IMR-90 (cell line): ENCODE measurements around the gene CYS1. TPM values are rescaled to one million over a fixed set of nuclear protein-coding genes. Genes with fewer than 3 reads are reported as not detected.
A peak's percentile ranks its signal among the peaks of the same experiment; 100 is the strongest.

Experiments used
- ATAC-seq: fragments of 200-7000 bp; cut with Tn5 transposase; 2 replicates; pipeline ENCODE4 v1.9.1; 2020; ENCODE audit warnings: low read depth, mild to moderate bottlenecking, moderate library complexity
- BruUV-seq: library from RNA; stranded (reverse); fragments of 400-500 nt; replicated peaks from 2 replicates; lab custom pipeline; 2021; lab: Mats Ljungman, UMichigan
- CTCF ChIA-PET: fragments of 300-600 bp; formaldehyde crosslinking; extraction: SDS; loops from one replicate; lab custom pipeline; 2021; ENCODE audit warnings: antibody characterized with exemption; lab: Yijun Ruan, JAX
- POLR2A ChIA-PET: fragments of 300-600 bp; sonication (Branson Sonifier 250); formaldehyde crosslinking; loops from one replicate; lab custom pipeline; 2022; ENCODE audit warnings: antibody characterized with exemption; ENCODE audit not compliant: unreplicated experiment; lab: Charles Lee
- DNase-seq: peaks from one replicate; pipeline ENCODE4 v3.0.0; 2013
- H2AFZ ChIP-seq: replicated peaks from 2 replicates; pipeline ENCODE3; 2013; ENCODE audit warnings: low read length, mild to moderate bottlenecking; ENCODE audit not compliant: poor library complexity
- H2AK5ac ChIP-seq: 2 replicates; pipeline ENCODE4 v1.6.1; 2013; ENCODE audit warnings: low read depth, low read length, inconsistent platforms
- H2AK9ac ChIP-seq: replicated peaks from 2 replicates; pipeline ENCODE3; 2013; ENCODE audit warnings: mild to moderate bottlenecking, low read depth, low read length, moderate library complexity; ENCODE audit not compliant: poor library complexity
- H2BK120ac ChIP-seq: 2 replicates; pipeline ENCODE4 v1.6.1; 2013; ENCODE audit warnings: low read depth, low read length, inconsistent platforms
- H2BK15ac ChIP-seq: 3 replicates; pipeline ENCODE4 v1.6.1; 2013; ENCODE audit warnings: low read depth, low read length, inconsistent platforms
- H2BK20ac ChIP-seq: 2 replicates; pipeline ENCODE4 v1.6.1; 2013; ENCODE audit warnings: low read depth, mild to moderate bottlenecking, inconsistent platforms, low read length, moderate library complexity
- H2BK5ac ChIP-seq: 2 replicates; pipeline ENCODE4 v1.6.1; 2013; ENCODE audit warnings: mild to moderate bottlenecking, low read depth, low read length, inconsistent platforms; ENCODE audit not compliant: poor library complexity, severe bottlenecking
- H3K14ac ChIP-seq: replicated peaks from 2 replicates; pipeline ENCODE4 v1.6.1; 2013; ENCODE audit warnings: low read depth, low read length, inconsistent platforms
- H3K18ac ChIP-seq: 2 replicates; pipeline ENCODE4 v1.6.1; 2013; ENCODE audit warnings: low read depth, low read length, control low read depth
- H3K23ac ChIP-seq: 2 replicates; pipeline ENCODE4 v1.6.1; 2013; ENCODE audit warnings: low read depth, low read length, inconsistent platforms
- H3K27ac ChIP-seq: 2 replicates; pipeline ENCODE4 v1.5.1; 2013; ENCODE audit warnings: mild to moderate bottlenecking, control low read depth, low read length; ENCODE audit not compliant: insufficient read depth
- H3K27me3 ChIP-seq: 2 replicates; pipeline ENCODE4 v1.6.1; 2013; ENCODE audit warnings: low read length; ENCODE audit not compliant: control insufficient read depth, insufficient read depth
- H3K36me3 ChIP-seq: 2 replicates; pipeline ENCODE4 v1.6.1; 2013; ENCODE audit warnings: low read length, mixed read lengths; ENCODE audit not compliant: control insufficient read depth, insufficient read depth
- H3K4ac ChIP-seq: 2 replicates; pipeline ENCODE4 v1.6.1; 2013; ENCODE audit warnings: low read depth, low read length, inconsistent platforms
- H3K4me1 ChIP-seq: 2 replicates; pipeline ENCODE4 v1.6.1; 2013; ENCODE audit warnings: low read length, mixed read lengths; ENCODE audit not compliant: control insufficient read depth, insufficient read depth
- H3K4me2 ChIP-seq: 2 replicates; pipeline ENCODE4 v1.6.1; 2013; ENCODE audit warnings: low read depth, mild to moderate bottlenecking, control low read depth, low read length, moderate library complexity
- H3K4me3 ChIP-seq: 2 replicates; pipeline ENCODE4 v1.5.1; 2013; ENCODE audit warnings: low read depth, mild to moderate bottlenecking, control low read depth, low read length, moderate library complexity; ENCODE audit not compliant: insufficient read depth
- H3K56ac ChIP-seq: 2 replicates; pipeline ENCODE4 v1.6.1; 2013; ENCODE audit warnings: low read length, inconsistent platforms; ENCODE audit not compliant: insufficient read depth; ENCODE audit errors: extremely low read depth
- H3K79me1 ChIP-seq, 2 experiments: 2 replicates each; pipeline ENCODE4 v1.6.1; 2013; ENCODE audit warnings: low read length in 2 of 2, inconsistent platforms in 1 of 2, low read depth in 1 of 2
- H3K9ac ChIP-seq: 2 replicates; pipeline ENCODE4 v1.6.1; 2013; ENCODE audit warnings: low read depth, low read length, control low read depth
- H3K9me1 ChIP-seq: 2 replicates; pipeline ENCODE4 v1.6.1; 2013; ENCODE audit warnings: low read length, inconsistent platforms; ENCODE audit not compliant: insufficient read depth
- H3K9me3 ChIP-seq: 2 replicates; pipeline ENCODE4 v1.6.1; 2013; ENCODE audit warnings: low read length; ENCODE audit not compliant: control insufficient read depth, insufficient read depth
- H4K20me1 ChIP-seq: 2 replicates; pipeline ENCODE4 v1.6.1; 2013; ENCODE audit warnings: low read length, inconsistent platforms; ENCODE audit not compliant: insufficient read depth
- H4K5ac ChIP-seq: 2 replicates; pipeline ENCODE4 v1.6.1; 2013; ENCODE audit warnings: mild to moderate bottlenecking, low read depth, low read length, control low read depth
- H4K8ac ChIP-seq, 2 experiments: 2 replicates each; pipeline ENCODE4 v1.6.1; 2013; ENCODE audit warnings: low read depth in 2 of 2, low read length in 2 of 2, control low read depth in 1 of 2, inconsistent platforms in 1 of 2
- H4K91ac ChIP-seq: 2 replicates; pipeline ENCODE4 v1.6.1; 2013; ENCODE audit warnings: low read depth, low read length, inconsistent platforms; ENCODE audit not compliant: insufficient read depth
- BHLHE40 ChIP-seq: fragments of 150-350 bp; IDR thresholded peaks from 2 replicates; pipeline ENCODE4 v1.6.1; 2016; ENCODE audit warnings: mild to moderate bottlenecking, low read depth, low read length
- CEBPB ChIP-seq: IDR thresholded peaks from 2 replicates; pipeline ENCODE4 v1.6.1; 2012; ENCODE audit warnings: low read depth, low read length, improper control_type of control experiment
- CTCF ChIP-seq: conservative IDR thresholded peaks from 2 replicates; pipeline ENCODE4 v1.5.1; 2012; ENCODE audit warnings: mild to moderate bottlenecking, low read depth, low read length, improper control_type of control experiment
- FOS ChIP-seq: fragments of 150-350 bp; IDR thresholded peaks from 2 replicates; pipeline ENCODE4 v1.6.1; 2016; ENCODE audit warnings: low read depth, low read length
- MAFK ChIP-seq: IDR thresholded peaks from 2 replicates; pipeline ENCODE4 v1.6.1; 2012; ENCODE audit warnings: low read depth, low read length, improper control_type of control experiment
- RAD21 ChIP-seq: IDR thresholded peaks from 2 replicates; pipeline ENCODE4 v1.6.1; 2012; ENCODE audit warnings: low read length, improper control_type of control experiment
- USF2 ChIP-seq: fragments of 150-350 bp; IDR thresholded peaks from 2 replicates; pipeline ENCODE4 v1.6.1; 2017; ENCODE audit warnings: mild to moderate bottlenecking, antibody characterized with exemption, low read length, low read depth
- WGBS, 2 experiments: methylation state at CpG; one replicate each; pipeline versions ENCODE4 v1.1.5 to v1.1.7; 2013; ENCODE audit warnings: missing lambda C conversion rate in 2 of 2; ENCODE audit not compliant: insufficient read length in 1 of 2; ENCODE audit errors: extremely low coverage in 2 of 2; 5-methylcytosine and 5-hydroxymethylcytosine counted together
- dilution Hi-C: fragments of 300-500 bp; cut with HindIII; formaldehyde crosslinking; loops from one replicate; pipeline ENCODE4 v1.14.3; 2018; ENCODE audit warnings: low sequenced_read_pairs; ENCODE audit not compliant: unreplicated experiment
- in situ Hi-C: fragments of 300-500 bp; cut with MboI; formaldehyde crosslinking; loops from 3 replicates; pipeline ENCODE4 v1.14.3; 2019; ENCODE audit warnings: low sequenced_read_pairs, inconsistent platforms, mixed read lengths
- intact Hi-C: fragments of 100-400 bp; cut with micrococcal nuclease; formaldehyde crosslinking; loops from 2 replicates; pipeline ENCODE4 v1.10.0; 2022
- polyA plus RNA-seq, 3 experiments: library from polyadenylated mRNA; depleted of rRNA; stranded (reverse); fragments of >200 nt; gene quantifications; 2 replicates each; pipeline ENCODE4 v1.2.3, GENCODE V29; 2012; ENCODE audit warnings: low replicate concordance in 1 of 3
- total RNA-seq: library from RNA; depleted of rRNA; stranded (reverse); fragments of >200 nt; gene quantifications from 2 replicates; pipeline ENCODE4 v1.2.3, GENCODE V29; 2012

The CYS1 gene
- total and polyA plus RNA-seq, 2 of the 4 experiments (the other 2 are of a cell fraction): under 0.01 to 0.12 TPM

DNA sequence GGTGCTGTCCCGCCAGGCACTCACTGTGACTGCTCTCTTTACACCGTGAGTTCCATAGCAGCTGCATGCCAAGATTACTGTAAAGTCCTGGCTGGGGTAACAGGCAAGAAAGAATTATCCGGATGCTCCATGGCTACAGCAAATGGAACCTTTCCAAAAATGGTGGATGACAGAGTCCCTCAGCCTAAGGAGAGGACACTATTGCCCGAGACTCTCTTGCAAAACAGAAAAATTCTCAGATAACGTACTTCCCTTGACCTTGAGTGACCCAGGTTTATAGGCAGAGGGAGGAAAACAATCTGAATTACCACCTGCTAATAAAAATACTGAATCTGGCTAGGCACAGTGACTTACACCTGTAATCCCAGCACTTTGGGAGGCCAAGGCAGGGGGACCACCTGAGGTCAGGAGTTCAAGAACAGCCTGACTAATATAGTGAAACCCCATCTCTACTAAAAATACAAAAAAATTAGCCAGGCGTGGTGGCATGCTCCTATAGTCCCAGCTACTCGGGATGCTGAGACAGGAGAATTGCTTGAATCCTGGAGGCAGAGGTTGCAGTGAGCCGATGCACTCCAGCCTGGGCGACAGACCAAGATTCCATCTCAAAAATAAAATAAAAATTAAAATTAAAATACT lies 4.5 kb downstream of the CYS1 start:
- intact Hi-C loops: loop anchor here (10.0 kb wide), 1 partner anchor 329 kb away; no protein-coding TSS in a partner anchor
- ATAC-seq: no peak
- peaks cover 48% of the 10 kb centered on the region for H3K27me3 ChIP-seq
- no peak overlapping the region for H3K23ac ChIP-seq
- ChIA-PET POLR2A (no interaction called here), CTCF (interaction anchor here (0.6 to 1.5 kb wide), 2 partner anchors 21 to 36 kb away, joined by 3 to 5 read pairs; no protein-coding TSS in a partner anchor)
- H4K5ac ChIP-seq: no peak overlapping the region
- H4K91ac ChIP-seq: no peak overlapping the region
- no peak overlapping the region for H2AK9ac ChIP-seq
- 0 out of 2 replicates have a peak, but pooled peaks cover 2% of the 10 kb centered on the region for H3K4me1 ChIP-seq
- no peaks in the 10 kb centered on the region; the same call in 1 of the 2 replicates for H3K9me1 ChIP-seq
- TF ChIP-seq CTCF (no peak), USF2 (no peak), RAD21 (no peak), FOS (no peak), CEBPB (no peak), MAFK (no peak), BHLHE40 (no peak)
- H2BK120ac ChIP-seq: no peak overlapping the region
- H2BK20ac ChIP-seq: no peak overlapping the region
- H2AFZ ChIP-seq: peak overlapping the region; percentile 43
- H3K4ac ChIP-seq: no peak overlapping the region
- H3K56ac ChIP-seq: no peak overlapping the region
- in situ Hi-C loops: loop anchor here (5.0 to 10.0 kb wide), 2 partner anchors 357 to 589 kb away; no protein-coding TSS in a partner anchor
- peaks cover 6% of the 10 kb centered on the region; the same call in 1 of the 2 replicates for H4K20me1 ChIP-seq
- H3K14ac ChIP-seq: no peak overlapping the region
- no peak overlapping the region for H2AK5ac ChIP-seq
- no peak overlapping the region for H3K18ac ChIP-seq
- dilution Hi-C loops: no loop called here
- H2BK15ac ChIP-seq: no peak overlapping the region
- no peak overlapping the region for H4K8ac ChIP-seq
- no peak overlapping the region for H3K27ac ChIP-seq
- no peaks in the 10 kb centered on the region for H3K9me3 ChIP-seq
- no peak overlapping the region for H3K4me2 ChIP-seq
- no peaks in the 10 kb centered on the region for H3K79me1 ChIP-seq
- H2BK5ac ChIP-seq: no peak overlapping the region
- BruUV-seq: no TSS peak
- no peaks in the 10 kb centered on the region for H3K36me3 ChIP-seq
- DNase-seq: no peak
- H3K4me3 ChIP-seq: no peak overlapping the region
- H3K9ac ChIP-seq: no peak overlapping the region
- 78% methylated on average over 1 of the region's 9 CpGs; no CpG with 5 or more reads in 1 of the 2 experiments for WGBS, 2 experiments
